K562 (cell line): ENCODE results near the gene RAB3GAP1.

Experiments used
- LEF1 ChIP-seq: fragments of 450-650 bp; IDR thresholded peaks from 2 replicates; pipeline ENCODE4 v1.6.1; 2016; ENCODE audit warnings: mild to moderate bottlenecking
- POLR2A ChIP-seq: fragments of 450-650 bp; conservative IDR thresholded peaks from 2 replicates; pipeline ENCODE4 v1.6.1; 2016
- TF ChIP-seq, protein P1 (sequence below): sonication (generic); formaldehyde crosslinking; IDR thresholded peaks from 2 replicates; pipeline ENCODE4 v1.8.1; 2023; ENCODE audit warnings: mild to moderate bottlenecking, missing genetic modification reagents
- TF ChIP-seq, protein P2 (sequence below): sonication (generic); formaldehyde crosslinking; IDR thresholded peaks from 2 replicates; pipeline ENCODE4 v1.8.0; 2022; ENCODE audit warnings: mild to moderate bottlenecking, low read depth, missing genetic modification reagents

DNA sequence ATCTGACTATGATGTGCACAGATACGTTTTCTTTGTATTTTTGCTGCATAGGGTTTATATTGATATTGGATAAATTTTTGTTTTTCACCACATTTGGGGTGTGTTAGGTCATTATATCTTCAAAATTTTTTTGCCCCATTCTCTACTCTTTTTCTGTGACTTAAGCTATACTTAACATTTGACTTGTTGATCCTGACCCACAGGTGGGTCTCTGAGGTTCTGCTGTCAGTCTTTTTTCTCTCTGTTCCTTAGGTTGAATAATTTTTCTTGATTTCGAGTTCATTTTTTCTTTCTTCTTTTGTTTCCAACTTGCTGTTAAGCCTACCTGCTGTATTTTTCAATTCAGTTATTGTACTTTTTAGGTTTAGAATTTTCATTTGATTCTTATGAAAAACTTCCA, 12.1 kb downstream of the RAB3GAP1 start:
- TF ChIP-seq POLR2A, result no peak
- TF ChIP-seq, protein P1, sequence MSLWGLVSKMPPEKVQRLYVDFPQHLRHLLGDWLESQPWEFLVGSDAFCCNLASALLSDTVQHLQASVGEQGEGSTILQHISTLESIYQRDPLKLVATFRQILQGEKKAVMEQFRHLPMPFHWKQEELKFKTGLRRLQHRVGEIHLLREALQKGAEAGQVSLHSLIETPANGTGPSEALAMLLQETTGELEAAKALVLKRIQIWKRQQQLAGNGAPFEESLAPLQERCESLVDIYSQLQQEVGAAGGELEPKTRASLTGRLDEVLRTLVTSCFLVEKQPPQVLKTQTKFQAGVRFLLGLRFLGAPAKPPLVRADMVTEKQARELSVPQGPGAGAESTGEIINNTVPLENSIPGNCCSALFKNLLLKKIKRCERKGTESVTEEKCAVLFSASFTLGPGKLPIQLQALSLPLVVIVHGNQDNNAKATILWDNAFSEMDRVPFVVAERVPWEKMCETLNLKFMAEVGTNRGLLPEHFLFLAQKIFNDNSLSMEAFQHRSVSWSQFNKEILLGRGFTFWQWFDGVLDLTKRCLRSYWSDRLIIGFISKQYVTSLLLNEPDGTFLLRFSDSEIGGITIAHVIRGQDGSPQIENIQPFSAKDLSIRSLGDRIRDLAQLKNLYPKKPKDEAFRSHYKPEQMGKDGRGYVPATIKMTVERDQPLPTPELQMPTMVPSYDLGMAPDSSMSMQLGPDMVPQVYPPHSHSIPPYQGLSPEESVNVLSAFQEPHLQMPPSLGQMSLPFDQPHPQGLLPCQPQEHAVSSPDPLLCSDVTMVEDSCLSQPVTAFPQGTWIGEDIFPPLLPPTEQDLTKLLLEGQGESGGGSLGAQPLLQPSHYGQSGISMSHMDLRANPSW, result no peak
- TF ChIP-seq LEF1, result no peak
- TF ChIP-seq, protein P2, sequence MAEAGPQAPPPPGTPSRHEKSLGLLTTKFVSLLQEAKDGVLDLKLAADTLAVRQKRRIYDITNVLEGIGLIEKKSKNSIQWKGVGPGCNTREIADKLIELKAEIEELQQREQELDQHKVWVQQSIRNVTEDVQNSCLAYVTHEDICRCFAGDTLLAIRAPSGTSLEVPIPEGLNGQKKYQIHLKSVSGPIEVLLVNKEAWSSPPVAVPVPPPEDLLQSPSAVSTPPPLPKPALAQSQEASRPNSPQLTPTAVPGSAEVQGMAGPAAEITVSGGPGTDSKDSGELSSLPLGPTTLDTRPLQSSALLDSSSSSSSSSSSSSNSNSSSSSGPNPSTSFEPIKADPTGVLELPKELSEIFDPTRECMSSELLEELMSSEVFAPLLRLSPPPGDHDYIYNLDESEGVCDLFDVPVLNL (CRISPR knock-in tag), result no peak
